HG03108 (cell line): ENCODE measurements around the gene PGA4.
"Not testable (repeated sequence)": the region's sequence is repeated elsewhere in the genome, so short reads cannot be mapped to it uniquely, and the experiment has no call there.

Experiments
- ATAC-seq: cut with Tn5 transposase; IDR thresholded peaks from one replicate; pipeline ENCODE4 v1.9.1; 2021; ENCODE audit warnings: moderate library complexity; ENCODE audit not compliant: unreplicated experiment

Gene PGA4

GRCh38 chr11:61203873-61204272, 18.3 kb upstream of the PGA4 start:
- ATAC-seq = not testable (repeated sequence)

GRCh38 chr11:61204502-61205059, 17.6 kb upstream of the PGA4 start:
- ATAC-seq = not testable (repeated sequence)

- ATAC-seq = not testable (repeated sequence)
Observed at GRCh38 chr11:61207636-61208310, 14.4 kb upstream of the PGA4 start.

DNA sequence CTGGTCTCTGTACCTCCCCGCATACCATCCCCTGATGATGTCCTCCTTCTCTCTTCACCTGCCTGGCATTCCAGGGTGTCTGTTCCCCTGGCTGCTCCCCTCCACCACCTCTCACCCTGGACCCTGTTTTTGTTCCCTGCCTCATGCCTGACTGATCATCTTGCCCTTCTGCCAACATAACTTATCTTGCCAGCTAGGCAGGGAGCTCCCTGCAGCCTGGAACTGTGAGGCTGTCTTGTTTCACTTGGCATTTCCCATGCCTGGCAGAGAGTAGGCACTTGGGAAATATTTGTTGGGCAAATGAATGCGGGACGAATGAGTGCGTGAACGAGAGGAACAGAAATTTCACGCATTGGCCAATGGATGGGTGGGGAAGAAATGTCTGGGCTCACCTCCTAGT, 11.5 kb upstream of the PGA4 start:
- ATAC-seq = not testable (repeated sequence)

GRCh38 chr11:61211327-61211952, 10.7 kb upstream of the PGA4 start:
- ATAC-seq = not testable (repeated sequence)

- not testable (repeated sequence) for ATAC-seq
Observed at GRCh38 chr11:61212202-61212601, 9.9 kb upstream of the PGA4 start.

GRCh38 chr11:61213711-61214324, 8.3 kb upstream of the PGA4 start:
- not testable (repeated sequence) for ATAC-seq

DNA sequence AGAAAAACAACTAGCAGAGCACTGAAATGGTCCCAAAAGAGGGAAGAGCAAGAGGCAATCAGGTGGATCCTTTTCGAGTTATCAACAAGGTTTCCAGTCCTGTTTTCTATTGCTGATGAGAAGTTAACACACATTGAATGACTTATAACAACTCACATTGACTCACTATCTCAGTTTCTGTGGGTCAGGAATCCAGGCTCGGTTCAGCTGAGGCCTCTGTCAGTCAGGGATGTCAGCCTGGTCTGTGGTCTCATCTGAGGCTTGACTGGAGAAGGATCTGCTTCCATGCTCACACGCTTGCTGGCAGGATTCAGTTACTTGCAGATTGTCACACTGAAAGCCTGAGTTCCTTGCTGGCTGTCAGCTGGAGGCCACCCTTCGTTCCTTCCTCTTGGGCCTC, 3.8 kb upstream of the PGA4 start:
- ATAC-seq = not testable (repeated sequence)

DNA sequence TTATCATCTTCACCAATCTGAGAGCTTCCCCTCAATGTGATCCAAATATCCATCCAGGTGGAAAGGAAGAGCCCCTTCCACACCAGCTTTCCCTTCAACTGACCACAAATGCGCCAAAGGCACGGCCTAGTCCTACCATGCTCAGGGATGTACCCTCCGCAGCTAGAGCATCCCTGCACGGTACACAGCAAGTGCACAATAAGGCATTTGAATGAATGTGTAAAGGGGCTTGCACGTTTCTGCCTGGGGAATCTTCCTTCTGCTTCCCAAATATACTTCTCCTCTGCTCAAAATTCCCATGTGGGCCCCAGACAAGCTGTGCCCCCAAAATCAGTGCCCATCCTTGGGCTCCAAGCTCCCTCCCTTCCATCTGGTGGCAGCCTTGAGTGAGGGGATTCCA, 3.1 kb upstream of the PGA4 start:
- ATAC-seq = not testable (repeated sequence)

GRCh38 chr11:61222692-61223091, 545 bp downstream of the PGA4 start:
- ATAC-seq = not testable (repeated sequence)

- not testable (repeated sequence) for ATAC-seq
Observed at GRCh38 chr11:61226457-61227137, 4.5 kb downstream of the PGA4 start.

GRCh38 chr11:61229458-61229857, 7.3 kb downstream of the PGA4 start:
- not testable (repeated sequence) for ATAC-seq

GRCh38 chr11:61231033-61231432, 8.9 kb downstream of the PGA4 start:
- ATAC-seq = not testable (repeated sequence)

DNA sequence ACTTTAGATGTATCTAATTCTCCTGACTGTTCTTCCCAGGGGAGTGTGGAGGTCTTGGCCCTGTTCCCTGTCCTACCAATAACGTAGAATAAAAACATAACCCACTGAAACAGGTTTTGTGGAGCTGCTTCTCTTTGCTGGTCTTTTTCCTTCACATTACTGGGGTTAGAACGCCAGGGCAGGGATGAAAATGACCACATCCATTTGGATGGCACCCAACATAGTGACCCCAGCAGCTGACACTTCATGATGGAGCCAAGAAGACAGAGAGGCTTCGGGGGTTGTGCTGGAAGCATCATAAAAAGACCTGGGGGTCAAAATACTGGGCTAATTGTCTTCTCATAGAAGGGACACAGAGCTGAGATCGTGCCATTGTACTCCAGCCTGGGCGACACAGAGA, 9.4 kb downstream of the PGA4 start:
- not testable (repeated sequence) for ATAC-seq

DNA sequence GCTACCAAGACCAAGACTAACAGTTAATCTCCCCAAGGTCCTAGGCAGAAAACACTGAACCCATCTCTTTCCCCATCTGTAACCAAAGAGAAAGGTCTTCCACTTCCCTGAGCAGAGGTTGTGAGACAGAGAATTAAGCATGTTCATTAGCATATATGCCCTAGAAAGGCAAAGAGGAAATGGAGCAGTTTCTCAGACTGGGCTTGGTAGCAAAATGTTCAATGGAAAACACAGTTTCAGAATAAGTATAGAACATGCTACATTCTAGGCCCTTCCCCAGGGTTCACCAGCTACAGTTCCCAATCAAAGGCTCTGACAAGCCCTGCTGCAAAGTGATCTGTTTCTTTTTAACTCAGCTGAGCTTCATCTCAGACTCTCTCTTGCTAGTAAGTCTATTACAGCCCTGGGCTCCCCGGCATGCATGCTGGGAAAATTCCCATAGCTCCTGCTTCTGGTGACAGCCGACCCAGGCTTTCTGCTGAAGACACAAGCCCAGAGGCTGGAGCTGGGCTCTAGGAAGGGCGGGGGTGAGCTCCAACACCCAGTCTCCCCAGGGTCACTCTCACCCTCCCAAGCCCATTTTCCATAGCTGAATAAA, 10.5 kb downstream of the PGA4 start:
- ATAC-seq = not testable (repeated sequence)

DNA sequence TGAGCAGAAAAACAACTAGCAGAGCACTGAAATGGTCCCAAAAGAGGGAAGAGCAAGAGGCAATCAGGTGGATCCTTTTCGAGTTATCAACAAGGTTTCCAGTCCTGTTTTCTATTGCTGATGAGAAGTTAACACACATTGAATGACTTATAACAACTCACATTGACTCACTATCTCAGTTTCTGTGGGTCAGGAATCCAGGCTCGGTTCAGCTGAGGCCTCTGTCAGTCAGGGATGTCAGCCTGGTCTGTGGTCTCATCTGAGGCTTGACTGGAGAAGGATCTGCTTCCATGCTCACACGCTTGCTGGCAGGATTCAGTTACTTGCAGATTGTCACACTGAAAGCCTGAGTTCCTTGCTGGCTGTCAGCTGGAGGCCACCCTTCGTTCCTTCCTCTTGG, 15.0 kb downstream of the PGA4 start:
- ATAC-seq = not testable (repeated sequence)

DNA sequence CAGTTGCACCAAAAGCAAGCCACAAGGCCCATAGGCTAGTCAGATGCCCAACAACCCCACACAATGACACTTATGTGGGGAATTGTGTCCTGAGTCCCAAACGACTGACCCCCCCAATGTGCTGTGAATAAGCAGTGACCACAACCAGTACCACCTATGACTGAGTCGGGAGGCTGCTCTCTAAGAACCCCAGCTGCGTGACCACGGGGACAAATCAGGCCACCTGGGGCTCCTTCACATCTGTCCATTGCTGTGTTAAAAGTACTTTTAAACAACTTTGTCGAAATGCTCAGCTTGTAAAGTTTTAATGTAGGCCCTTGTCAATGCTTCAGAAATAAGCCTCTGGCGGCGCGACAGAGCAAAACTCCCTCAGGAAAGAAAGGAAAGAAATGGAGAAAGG, 18.1 kb downstream of the PGA4 start:
- ATAC-seq = not testable (repeated sequence)

GRCh38 chr11:61240875-61241274, 18.7 kb downstream of the PGA4 start, which contains the start of gene PGA5:
Gene PGA5, plus strand, starts transcription at chr11:61241175. Its CDS starts 52 bp downstream, at chr11:61241227.
- ATAC-seq = not testable (repeated sequence)

DNA sequence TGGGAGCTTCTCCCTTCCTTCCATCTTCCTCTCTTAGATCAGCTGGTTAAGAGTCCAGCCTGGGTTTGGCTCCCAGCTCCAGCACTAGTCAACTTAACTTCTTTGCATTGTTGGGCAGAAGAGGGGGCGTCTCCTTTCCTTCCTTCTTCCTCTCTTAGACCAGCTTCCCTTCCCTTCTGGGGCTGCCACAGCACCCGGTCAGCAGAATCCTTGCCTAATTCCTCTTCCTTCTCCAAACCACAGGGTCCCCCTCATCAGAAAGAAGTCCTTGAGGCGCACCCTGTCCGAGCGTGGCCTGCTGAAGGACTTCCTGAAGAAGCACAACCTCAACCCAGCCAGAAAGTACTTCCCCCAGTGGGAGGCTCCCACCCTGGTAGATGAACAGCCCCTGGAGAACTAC, 19.4 kb downstream of the PGA4 start:
- not testable (repeated sequence) for ATAC-seq

DNA sequence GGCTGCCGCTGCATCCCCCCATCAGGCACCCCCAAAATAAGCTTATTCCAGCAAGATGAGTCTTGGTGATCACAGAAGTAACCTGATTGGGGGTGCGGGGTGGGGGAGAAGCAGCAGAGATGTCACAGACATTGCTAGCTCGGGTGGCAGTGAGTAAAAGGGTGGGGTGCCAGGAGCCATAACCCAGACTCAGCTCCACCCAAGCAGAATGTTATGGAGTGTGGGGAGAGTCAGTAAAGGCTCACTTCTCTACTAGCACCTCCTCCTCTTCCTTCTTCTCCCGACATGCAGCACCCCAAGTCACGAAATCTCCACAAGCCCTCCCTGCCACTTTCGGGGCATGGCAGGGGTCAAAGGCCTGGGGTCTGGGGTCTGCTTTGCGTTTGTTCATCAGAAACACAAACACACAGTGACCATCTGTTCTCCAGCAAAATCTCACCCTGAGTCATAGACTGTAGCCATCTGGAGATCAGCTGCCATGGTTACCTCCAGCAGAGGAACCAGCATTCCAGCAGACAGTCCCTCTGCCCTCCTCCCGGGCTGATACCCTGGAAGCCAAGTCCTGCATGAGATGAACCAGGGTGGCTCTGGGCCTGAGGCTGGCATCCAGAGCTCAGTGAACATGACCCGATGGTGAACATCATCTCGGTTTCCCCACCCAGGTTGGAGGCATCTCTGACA, 23.3 kb downstream of the PGA4 start:
- not testable (repeated sequence) for ATAC-seq
